NCI-H2107 treated with DMSO at 0.1 percent for 48 hours (cell line): ENCODE measurements around the gene ATP6V0B.

Experiments used
- DNase-seq: peaks from one replicate; lab custom pipeline; 2025; ENCODE audit not compliant: unreplicated experiment; lab: John Stamatoyannopoulos, UW

The ATP6V0B gene

DNA sequence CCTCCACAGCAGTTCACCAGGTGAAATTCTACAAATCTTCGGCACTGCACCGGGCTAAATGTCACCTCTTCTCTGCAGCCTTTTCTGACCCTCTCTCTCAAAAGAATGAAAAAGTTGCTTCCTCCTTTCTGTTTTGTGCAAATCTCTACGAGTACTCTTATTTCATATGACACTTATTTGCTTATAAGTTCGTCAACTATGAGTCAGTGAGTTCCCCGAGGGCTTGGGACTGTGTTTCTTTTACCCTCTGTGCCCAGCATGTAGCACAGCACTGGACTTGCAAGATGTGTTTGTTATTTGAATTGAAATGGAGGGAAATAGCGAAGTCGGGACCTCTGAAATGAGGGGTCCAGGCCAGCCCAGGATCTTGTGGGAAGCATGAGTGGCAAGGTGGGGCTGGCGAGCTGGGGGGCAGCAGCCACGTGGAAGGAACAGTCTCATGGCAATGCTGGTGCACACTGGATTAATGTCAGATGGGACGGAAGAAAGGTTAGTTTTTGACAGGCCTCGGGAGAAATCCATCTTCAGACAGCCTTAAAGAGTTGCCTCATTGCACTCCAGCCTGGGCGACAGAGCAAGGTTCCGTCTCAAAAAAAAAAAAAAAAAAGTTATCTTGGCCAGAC, 50.3 kb downstream of the ATP6V0B start:
- no peak for DNase-seq

DNA sequence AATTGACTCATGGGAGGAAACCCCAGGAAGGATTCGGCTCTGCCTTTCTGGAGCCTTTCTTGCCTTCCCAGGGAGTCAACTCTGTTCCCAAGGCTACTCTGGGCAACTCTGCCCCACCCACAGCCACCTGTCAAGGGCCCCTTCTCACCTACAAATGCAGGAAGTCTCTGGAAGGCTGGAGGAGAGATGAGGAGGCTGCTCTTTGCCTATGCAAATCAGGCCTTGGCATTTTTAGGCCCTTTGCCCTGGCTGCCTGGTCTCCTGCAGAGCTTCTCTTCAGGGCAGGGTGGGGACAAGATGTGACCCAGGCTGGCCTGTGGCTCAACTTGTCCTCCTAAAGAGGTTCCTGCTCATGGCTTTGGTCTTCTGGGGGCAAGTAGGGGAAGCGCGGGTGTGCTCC, 51.1 kb downstream of the ATP6V0B start:
- DNase-seq: no peak

DNA sequence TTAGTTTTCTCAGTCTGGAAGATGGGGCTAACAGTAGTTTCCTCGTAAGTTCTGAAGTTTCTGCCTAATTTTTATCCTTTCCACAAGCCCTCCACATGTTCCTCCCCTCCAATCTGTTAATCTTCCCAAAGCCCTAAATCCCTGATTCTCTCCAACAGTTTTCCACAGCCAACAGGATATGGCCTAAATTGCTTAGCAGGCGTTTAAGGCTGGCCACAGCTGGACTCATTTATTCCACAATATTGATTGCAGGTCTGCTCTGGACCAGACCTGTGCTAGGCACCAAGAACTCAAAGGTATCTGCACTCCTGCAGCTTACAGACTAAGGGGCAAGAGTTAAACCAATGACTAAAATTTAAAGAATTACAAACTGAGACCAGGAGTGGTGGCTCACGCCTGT, 52.6 kb downstream of the ATP6V0B start:
- DNase-seq: no peak
